ENCODE data around the gene MT1F.
A peak's percentile ranks its signal among the peaks of the same experiment; 100 is the strongest.
"Not testable (repeated sequence)": the region's sequence is repeated elsewhere in the genome, so short reads cannot be mapped to it uniquely, and the experiment has no call there.

The MT1F gene

GRCh38 chr16:56672761-56673536 is 15.2 kb downstream of the MT1F start:
- no peak overlapping the region for H3K4me3 ChIP-seq (replicated peaks; ENCODE audit: insufficient read depth, low read length)
- peaks cover 40% of the 10 kb centered on the region for H3K27me3 ChIP-seq (ENCODE audit: insufficient read depth, poor library complexity, severe bottlenecking)
- DNase-seq (ENCODE audit: low read depth in 1 of 2, low spot score in 1 of 2): no peak
- TF ChIP-seq SPI1 (IDR thresholded peaks at IDR 0.05; ENCODE audit: borderline replicate concordance, low read depth): no peak
- no peak for TF ChIP-seq POLR2AphosphoS5 (IDR thresholded peaks at IDR 0.05; ENCODE audit: low read depth)
- TF ChIP-seq REST (IDR thresholded peaks at IDR 0.05; ENCODE audit: insufficient replicate concordance, low read depth): no peak
- TF ChIP-seq CTCF (IDR thresholded peaks at IDR 0.05; ENCODE audit: insufficient read depth, low read length): no peak
- TF ChIP-seq GABPA (IDR thresholded peaks at IDR 0.05; ENCODE audit: low read depth): no peak
- H3K27ac ChIP-seq (replicated peaks): no peak overlapping the region

GRCh38 chr16:56673921-56674320 is 16.2 kb downstream of the MT1F start:
- Histone ChIP-seq H3K4me3 (replicated peaks; ENCODE audit: insufficient read depth, low read length) (no peak overlapping the region), H3K27me3 (ENCODE audit: insufficient read depth, poor library complexity, severe bottlenecking) (peaks cover 32% of the 10 kb centered on the region), H3K27ac (replicated peaks) (no peak overlapping the region)
- DNase-seq (ENCODE audit: low read depth in 1 of 2, low spot score in 1 of 2): peak in 1 of 2 experiments; percentile 49
- TF ChIP-seq SPI1 (IDR thresholded peaks at IDR 0.05; ENCODE audit: borderline replicate concordance, low read depth) (peak; percentile 55; the same call in 1 of the 2 replicates), REST (IDR thresholded peaks at IDR 0.05; ENCODE audit: insufficient replicate concordance, low read depth) (no peak), CTCF (IDR thresholded peaks at IDR 0.05; ENCODE audit: insufficient read depth, low read length) (peak; percentile 20)

- H3K4me3 ChIP-seq (replicated peaks; ENCODE audit: insufficient read depth, low read length); DNase-seq (ENCODE audit: low read depth in 1 of 2, low spot score in 1 of 2); H3K27ac ChIP-seq (replicated peaks): not testable (repeated sequence)
- peaks cover 25% of the 10 kb centered on the region for H3K27me3 ChIP-seq (ENCODE audit: insufficient read depth, poor library complexity, severe bottlenecking)
Measured at GRCh38 chr16:56674570-56674969, 16.8 kb downstream of the MT1F start.

GRCh38 chr16:56675685-56676210 is 18.0 kb downstream of the MT1F start:
- H3K27me3 ChIP-seq (ENCODE audit: insufficient read depth, poor library complexity, severe bottlenecking): peaks cover 14% of the 10 kb centered on the region
- TF ChIP-seq POLR2AphosphoS5 (IDR thresholded peaks at IDR 0.05; ENCODE audit: low read depth) (no peak), REST (IDR thresholded peaks at IDR 0.05; ENCODE audit: insufficient replicate concordance, low read depth) (no peak), GABPA (IDR thresholded peaks at IDR 0.05; ENCODE audit: low read depth) (no peak), CTCF (IDR thresholded peaks at IDR 0.05; ENCODE audit: insufficient read depth, low read length) (no peak), SPI1 (IDR thresholded peaks at IDR 0.05; ENCODE audit: borderline replicate concordance, low read depth) (no peak)
- no peak overlapping the region for H3K4me3 ChIP-seq (replicated peaks; ENCODE audit: insufficient read depth, low read length)
- no peak overlapping the region for H3K27ac ChIP-seq (replicated peaks)
- DNase-seq (ENCODE audit: low read depth in 1 of 2, low spot score in 1 of 2): no peak

Measured in HL-60 (cell line).